Measurements from ENCODE around the gene ARMH2. TPM values are rescaled to one million over a fixed set of nuclear protein-coding genes. Genes with fewer than 3 reads are reported as not detected.

The ARMH2 gene
- total and polyA plus RNA-seq, 2 donors (not counting 1 experiment from before 2014, with no cell fraction given) = 0.43 to 5.0 TPM

GRCh38 chr6:24833711-24834386, 35.1 kb upstream of the ARMH2 start:
- Histone ChIP-seq H3K4me3 (ENCODE audit: control extremely low read depth in 1 of 5, extremely low read depth in 1 of 5, insufficient read depth in 1 of 5, low read depth in 2 of 5, low read length in 4 of 5) (no peak overlapping the region), H3K9ac (ENCODE audit: low read length) (no peak overlapping the region), H3K27me3 (replicated peaks in 1 of 4; ENCODE audit: control extremely low read depth in 1 of 4, control insufficient read depth in 3 of 4, insufficient read depth in 4 of 4, low read length in 3 of 4) (no peaks in the 10 kb centered on the region), H3K9me3 (ENCODE audit: control extremely low read depth in 1 of 3, control insufficient read depth in 2 of 3, insufficient read depth in 1 of 3, low read length in 2 of 3) (no peaks in the 10 kb centered on the region), H3K27ac (ENCODE audit: low read length in 2 of 2) (peak overlapping the region in 1 of 2 donors; percentile 30), H3K36me3 (replicated peaks in 1 of 2; ENCODE audit: control extremely low read depth in 1 of 2, control insufficient read depth in 1 of 2, extremely low read depth in 1 of 2, insufficient read depth in 2 of 2, low read length in 1 of 2) (peaks cover 11 to 93% of the 10 kb centered on the region in 2 experiments), H3K4me1 (ENCODE audit: control insufficient read depth in 2 of 2, insufficient read depth in 2 of 2, low read length in 2 of 2) (no peaks in the 10 kb centered on the region), H3K79me2 (ENCODE audit: control insufficient read depth, insufficient read depth, low read length) (peaks cover 17% of the 10 kb centered on the region), H4K20me1 (ENCODE audit: control insufficient read depth, insufficient read depth, low read length, poor library complexity, severe bottlenecking) (peaks cover 63% of the 10 kb centered on the region), H3K4me2 (replicated peaks; ENCODE audit: low read depth, low read length, poor library complexity, severe bottlenecking) (no peak overlapping the region), H2AFZ (ENCODE audit: insufficient read depth, low read depth, low read length, poor library complexity, severe bottlenecking) (no peak overlapping the region)
- DNase-seq (no peak), ATAC-seq (ENCODE audit: low read depth) (no peak)
- H3K27me3 Mint-ChIP-seq = no peaks in the 10 kb centered on the region
- WGBS (ENCODE audit: insufficient coverage) = 100% methylated on average over 1 of the region's 4 CpGs
- ChIA-PET POLR2A (no interaction called here), CTCF (interaction anchor here (1.3 kb wide), 1 partner anchor 193 kb away, joined by 4 read pairs; no protein-coding TSS in a partner anchor)
- no peaks in the 10 kb centered on the region for H3K9me3 Mint-ChIP-seq (ENCODE audit: insufficient read depth)
- intact Hi-C loops (cut with micrococcal nuclease) = no loop called here
- TF ChIP-seq EZH2 (IDR thresholded peaks at IDR 0.05; ENCODE audit: borderline replicate concordance, insufficient read depth, low read depth, low read length, poor library complexity, severe bottlenecking) (no peak), CTCF (IDR thresholded peaks at IDR 0.05) (no peak)
- H3K27ac Mint-ChIP-seq = peak overlapping the region; percentile 56
- H3K4me1 Mint-ChIP-seq = peaks cover 8% of the 10 kb centered on the region
- H3K4me3 Mint-ChIP-seq = no peak overlapping the region

- peaks cover 5% of the 10 kb centered on the region for H3K4me1 Mint-ChIP-seq
- POLR2A ChIA-PET = no interaction called here
- no peak overlapping the region for H3K9ac ChIP-seq (ENCODE audit: low read length)
- peak overlapping the region; percentile 46 for H3K27ac Mint-ChIP-seq
- no peak overlapping the region for H3K4me3 Mint-ChIP-seq
- peaks cover 66% of the 10 kb centered on the region for H4K20me1 ChIP-seq (ENCODE audit: control insufficient read depth, insufficient read depth, low read length, poor library complexity, severe bottlenecking)
- intact Hi-C loops (cut with micrococcal nuclease) = no loop called here
- H3K36me3 ChIP-seq (replicated peaks in 1 of 2; ENCODE audit: control extremely low read depth in 1 of 2, control insufficient read depth in 1 of 2, extremely low read depth in 1 of 2, insufficient read depth in 2 of 2, low read length in 1 of 2) = peaks cover 10 to 94% of the 10 kb centered on the region in 2 experiments
- peaks cover 20% of the 10 kb centered on the region for H3K79me2 ChIP-seq (ENCODE audit: control insufficient read depth, insufficient read depth, low read length)
- H3K27me3 Mint-ChIP-seq = no peaks in the 10 kb centered on the region
- no peak for TF ChIP-seq EZH2 (IDR thresholded peaks at IDR 0.05; ENCODE audit: borderline replicate concordance, insufficient read depth, low read depth, low read length, poor library complexity, severe bottlenecking)
- TF ChIP-seq CTCF (IDR thresholded peaks at IDR 0.05) = no peak
- no peaks in the 10 kb centered on the region for H3K4me1 ChIP-seq (ENCODE audit: control insufficient read depth in 2 of 2, insufficient read depth in 2 of 2, low read length in 2 of 2)
- ATAC-seq (ENCODE audit: low read depth) (no peak), DNase-seq (no peak)
- CTCF ChIA-PET = interaction anchor here (0.8 to 1.3 kb wide), 3 partner anchors 185 to 238 kb away, joined by 3 to 5 read pairs (median 4); no protein-coding TSS in a partner anchor
- no peak overlapping the region for H3K4me2 ChIP-seq (replicated peaks; ENCODE audit: low read depth, low read length, poor library complexity, severe bottlenecking)
- no peak overlapping the region for H3K27ac ChIP-seq (ENCODE audit: low read length in 2 of 2)
- WGBS (ENCODE audit: insufficient coverage) = no CpG with 5 or more reads among the region's 1 CpG
- no peaks in the 10 kb centered on the region for H3K9me3 ChIP-seq (ENCODE audit: control extremely low read depth in 1 of 3, control insufficient read depth in 2 of 3, insufficient read depth in 1 of 3, low read length in 2 of 3)
- H3K27me3 ChIP-seq (replicated peaks in 1 of 4; ENCODE audit: control extremely low read depth in 1 of 4, control insufficient read depth in 3 of 4, insufficient read depth in 4 of 4, low read length in 3 of 4) = no peaks in the 10 kb centered on the region
- no peak overlapping the region for H2AFZ ChIP-seq (ENCODE audit: insufficient read depth, low read depth, low read length, poor library complexity, severe bottlenecking)
- H3K9me3 Mint-ChIP-seq (ENCODE audit: insufficient read depth) = no peaks in the 10 kb centered on the region
- H3K4me3 ChIP-seq (ENCODE audit: control extremely low read depth in 1 of 5, extremely low read depth in 1 of 5, insufficient read depth in 1 of 5, low read depth in 2 of 5, low read length in 4 of 5) = no peak overlapping the region
These were observed 34.1 kb upstream of the ARMH2 start for GRCh38 chr6:24832794-24833193.
